Effector memory CD4-positive, alpha-beta T cell (primary cell): ENCODE results near the gene POLR2A.
"Not testable (repeated sequence)": the region's sequence is repeated elsewhere in the genome, so short reads cannot be mapped to it uniquely, and the experiment has no call there.

ENCODE experiments used
- DNase-seq, 3 donors: peaks; one replicate each; pipeline ENCODE4 v3.0.0-alpha.2; 2020
- H3K27ac ChIP-seq: 2 replicates; pipeline ENCODE4 v1.7.0; 2013; ENCODE audit warnings: mild to moderate bottlenecking, low read length, moderate library complexity; ENCODE audit not compliant: insufficient read depth, poor library complexity, severe bottlenecking
- H3K27me3 ChIP-seq: replicated peaks from 2 replicates; pipeline ENCODE4 v1.7.0; 2013; ENCODE audit warnings: mild to moderate bottlenecking, low read length; ENCODE audit not compliant: insufficient read depth, control insufficient read depth, poor library complexity, severe bottlenecking
- H3K36me3 ChIP-seq: 2 replicates; pipeline ENCODE4 v1.7.0; 2013; ENCODE audit warnings: mild to moderate bottlenecking, low read length, moderate library complexity; ENCODE audit not compliant: control insufficient read depth, insufficient read depth
- H3K4me1 ChIP-seq: 2 replicates; pipeline ENCODE4 v1.7.0; 2013; ENCODE audit warnings: low read length, mild to moderate bottlenecking; ENCODE audit not compliant: control insufficient read depth, insufficient read depth, poor library complexity, severe bottlenecking
- H3K4me3 ChIP-seq: 2 replicates; pipeline ENCODE4 v1.7.0; 2013; ENCODE audit warnings: low read length, low read depth, mild to moderate bottlenecking; ENCODE audit not compliant: insufficient read depth, poor library complexity, severe bottlenecking
- H3K9me3 ChIP-seq: 2 replicates; pipeline ENCODE4 v1.7.0; 2013; ENCODE audit warnings: mild to moderate bottlenecking, low read length, moderate library complexity; ENCODE audit not compliant: control insufficient read depth

The POLR2A gene

GRCh38 chr17:7469843-7470242 is 14.3 kb upstream of the POLR2A start:
- not testable (repeated sequence) for H3K4me3 ChIP-seq, DNase-seq, H3K9me3 ChIP-seq, H3K27me3 ChIP-seq, H3K27ac ChIP-seq, H3K4me1 ChIP-seq
- peaks cover 22% of the 10 kb centered on the region for H3K36me3 ChIP-seq

GRCh38 chr17:7470457-7470973 is 13.7 kb upstream of the POLR2A start:
- H3K27me3 ChIP-seq, H3K9me3 ChIP-seq, H3K27ac ChIP-seq, H3K4me3 ChIP-seq, DNase-seq, H3K4me1 ChIP-seq: not testable (repeated sequence)
- H3K36me3 ChIP-seq, result peaks cover 18% of the 10 kb centered on the region

GRCh38 chr17:7471729-7472128 is 12.4 kb upstream of the POLR2A start:
- Histone ChIP-seq H3K9me3 (no peaks in the 10 kb centered on the region), H3K27me3 (no peaks in the 10 kb centered on the region), H3K36me3 (peaks cover 6% of the 10 kb centered on the region), H3K27ac (no peak overlapping the region), H3K4me3 (no peak overlapping the region), H3K4me1 (no peaks in the 10 kb centered on the region)
- DNase-seq, result no peak

GRCh38 chr17:7474767-7475166 is 9.4 kb upstream of the POLR2A start:
- peaks cover 11% of the 10 kb centered on the region for H3K4me1 ChIP-seq
- not testable (repeated sequence) for DNase-seq, H3K9me3 ChIP-seq, H3K36me3 ChIP-seq, H3K4me3 ChIP-seq, H3K27ac ChIP-seq, H3K27me3 ChIP-seq

GRCh38 chr17:7475764-7476422 is 8.3 kb upstream of the POLR2A start:
- no peak for DNase-seq
- H3K4me3 ChIP-seq, result no peak overlapping the region
- no peaks in the 10 kb centered on the region for H3K36me3 ChIP-seq
- no peaks in the 10 kb centered on the region for H3K9me3 ChIP-seq
- H3K27me3 ChIP-seq, result no peaks in the 10 kb centered on the region
- H3K27ac ChIP-seq, result no peak overlapping the region
- peaks cover 19% of the 10 kb centered on the region for H3K4me1 ChIP-seq

- peaks cover 19% of the 10 kb centered on the region for H3K4me1 ChIP-seq
- H3K27me3 ChIP-seq, result no peaks in the 10 kb centered on the region
- no peaks in the 10 kb centered on the region for H3K9me3 ChIP-seq
- H3K4me3 ChIP-seq, result no peak overlapping the region
- no peak overlapping the region for H3K27ac ChIP-seq
- no peak for DNase-seq
- no peaks in the 10 kb centered on the region for H3K36me3 ChIP-seq
Observed at GRCh38 chr17:7476494-7476893, 7.7 kb upstream of the POLR2A start.

- Histone ChIP-seq H3K4me1 (peaks cover 19% of the 10 kb centered on the region), H3K36me3 (no peaks in the 10 kb centered on the region), H3K4me3 (no peak overlapping the region), H3K27ac (no peak overlapping the region), H3K9me3 (no peaks in the 10 kb centered on the region), H3K27me3 (no peaks in the 10 kb centered on the region)
- no peak for DNase-seq
Observed at GRCh38 chr17:7476951-7477350, 7.2 kb upstream of the POLR2A start.

- H3K4me3 ChIP-seq, result peak overlapping the region; percentile 98
- H3K36me3 ChIP-seq, result no peaks in the 10 kb centered on the region
- H3K4me1 ChIP-seq, result peaks cover 20% of the 10 kb centered on the region
- DNase-seq, result no peak
- H3K27ac ChIP-seq, result peak overlapping the region; percentile 99
- no peaks in the 10 kb centered on the region for H3K27me3 ChIP-seq
- H3K9me3 ChIP-seq, result no peaks in the 10 kb centered on the region
Observed at GRCh38 chr17:7477392-7478275, 6.5 kb upstream of the POLR2A start.

- H3K4me3 ChIP-seq, result peak overlapping the region; percentile 98
- H3K9me3 ChIP-seq, result no peaks in the 10 kb centered on the region
- no peaks in the 10 kb centered on the region for H3K27me3 ChIP-seq
- peak overlapping the region; percentile 99 for H3K27ac ChIP-seq
- DNase-seq, result peak; percentile 61 to 64 (median 64)
- H3K36me3 ChIP-seq, result no peaks in the 10 kb centered on the region
- H3K4me1 ChIP-seq, result peaks cover 28% of the 10 kb centered on the region
Observed at GRCh38 chr17:7478276-7479212, 5.6 kb upstream of the POLR2A start.
